SH-SY5Y (cell line): Measurements from ENCODE around the gene CLSTN1.

ENCODE experiments used
- GATA2 ChIP-seq: IDR thresholded peaks from 2 replicates; pipeline ENCODE4 v1.6.1; 2011; ENCODE audit warnings: mild to moderate bottlenecking, low read depth, low read length
- GATA3 ChIP-seq: IDR thresholded peaks from 2 replicates; pipeline ENCODE4 v1.6.1; 2011; ENCODE audit warnings: low read depth, mild to moderate bottlenecking, low read length, moderate library complexity

The CLSTN1 gene

GRCh38 chr1:9842781-9843575 lies 19.2 kb upstream of the CLSTN1 start:
- TF ChIP-seq GATA3: no peak
- no peak for TF ChIP-seq GATA2

- TF ChIP-seq GATA2 (no peak), GATA3 (no peak)
These were observed 18.4 kb upstream of the CLSTN1 start for GRCh38 chr1:9842073-9842711.

GRCh38 chr1:9841460-9841859 lies 17.7 kb upstream of the CLSTN1 start:
- TF ChIP-seq GATA3 (no peak), GATA2 (no peak)

DNA sequence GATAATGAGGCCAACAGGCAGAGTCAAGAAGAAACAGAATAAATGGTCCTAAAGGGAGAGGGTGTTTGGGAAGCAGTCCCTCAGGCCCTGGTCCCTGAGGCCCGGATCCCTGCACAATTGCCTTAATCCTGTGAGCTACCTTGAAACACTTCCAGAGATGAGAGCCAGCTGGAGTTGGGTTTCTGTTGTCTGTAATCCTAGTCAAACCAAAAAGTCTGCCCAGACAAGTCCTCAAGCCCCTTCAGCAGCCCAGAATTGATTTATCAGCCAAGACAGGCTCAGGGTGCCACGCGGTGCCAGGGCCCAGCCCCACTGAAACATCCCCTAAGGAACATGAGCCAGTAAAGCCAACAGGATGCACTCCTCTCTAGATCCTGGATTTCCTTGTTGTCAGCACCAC lies 16.4 kb upstream of the CLSTN1 start:
- TF ChIP-seq GATA2: no peak
- no peak for TF ChIP-seq GATA3

DNA sequence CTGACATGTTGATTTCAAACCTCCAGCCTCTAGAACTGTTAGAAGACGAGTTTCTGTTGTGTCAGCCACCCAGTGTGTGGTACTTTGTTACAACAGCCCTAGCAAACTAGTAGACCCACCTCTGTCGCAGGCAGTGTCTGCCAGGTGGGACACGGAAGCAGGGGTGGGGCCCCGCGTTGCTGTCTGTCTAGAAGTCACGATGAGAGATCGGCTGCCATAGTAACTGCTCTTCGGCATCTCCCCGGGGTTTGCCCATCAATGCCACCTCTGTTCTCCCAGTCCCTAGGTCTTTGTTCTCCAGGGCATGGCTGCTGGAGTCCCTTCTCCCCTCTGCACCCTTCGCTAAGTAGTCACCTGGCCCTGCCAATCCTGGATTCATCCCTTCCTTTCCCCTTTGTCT lies 15.2 kb upstream of the CLSTN1 start:
- no peak for TF ChIP-seq GATA3
- no peak for TF ChIP-seq GATA2

- TF ChIP-seq GATA3: no peak
- no peak for TF ChIP-seq GATA2
These were observed 12.8 kb upstream of the CLSTN1 start for GRCh38 chr1:9836632-9836960.

DNA sequence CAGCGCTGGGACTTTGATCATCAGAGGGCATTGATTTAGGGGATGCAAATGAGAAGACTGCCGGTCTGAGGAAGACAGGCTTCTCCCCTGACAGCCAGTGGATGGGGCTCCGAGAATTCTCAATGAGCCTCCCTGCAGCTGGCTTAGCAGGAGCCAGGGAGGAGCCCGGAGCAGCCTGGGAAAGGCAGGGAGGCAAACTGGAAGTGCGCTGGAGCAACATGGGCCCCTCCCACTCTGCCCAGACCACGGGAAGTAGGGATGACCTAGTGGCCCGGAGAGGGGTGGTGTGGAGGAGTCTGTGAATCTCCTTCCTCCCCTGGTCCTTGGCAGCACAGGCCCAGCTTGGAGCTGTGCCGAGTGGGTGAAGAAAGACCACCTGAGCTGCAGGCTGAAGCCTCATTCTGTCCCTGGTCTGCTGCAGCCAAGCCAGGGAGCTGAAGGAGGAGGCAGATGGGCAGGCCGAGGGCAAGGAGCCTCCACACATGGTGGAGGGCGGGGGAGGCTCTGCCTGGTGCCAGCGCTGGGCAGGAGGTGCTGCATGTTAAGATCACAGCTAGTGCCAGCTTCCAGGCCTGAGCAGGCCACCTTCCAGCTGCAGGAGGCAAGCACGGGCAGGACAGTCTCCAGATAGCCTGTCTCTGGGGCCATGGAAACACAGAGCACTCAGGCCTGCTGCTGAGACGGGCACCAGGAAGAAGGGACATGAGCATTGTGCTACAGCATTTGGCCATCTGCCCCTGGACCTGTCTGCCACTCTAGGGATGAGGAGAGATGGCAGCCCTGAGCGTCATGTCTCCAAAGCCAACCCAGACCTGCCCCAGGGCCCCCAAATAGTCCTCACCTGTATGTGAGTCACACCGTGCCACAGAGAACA lies 12.2 kb upstream of the CLSTN1 start:
- TF ChIP-seq GATA3: no peak
- no peak for TF ChIP-seq GATA2

DNA sequence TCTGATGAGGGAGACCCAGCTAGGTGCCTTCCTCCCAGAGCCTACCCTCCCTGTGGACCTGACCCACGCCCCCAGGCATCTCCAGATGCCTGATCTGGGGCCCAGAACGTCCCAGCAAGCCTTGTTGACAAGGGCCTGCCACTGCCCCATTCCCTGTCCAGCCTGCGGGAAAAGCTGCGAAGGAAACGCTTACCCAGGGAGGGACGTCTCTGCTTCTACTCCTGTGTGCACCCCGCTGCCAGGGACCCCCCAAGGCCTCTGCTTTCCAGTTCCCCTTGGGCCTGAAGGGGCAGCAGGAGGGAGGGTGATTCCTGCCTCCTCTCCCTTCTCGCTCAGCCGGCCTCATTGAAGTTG lies 11.6 kb upstream of the CLSTN1 start:
- TF ChIP-seq GATA2 (no peak), GATA3 (no peak)

DNA sequence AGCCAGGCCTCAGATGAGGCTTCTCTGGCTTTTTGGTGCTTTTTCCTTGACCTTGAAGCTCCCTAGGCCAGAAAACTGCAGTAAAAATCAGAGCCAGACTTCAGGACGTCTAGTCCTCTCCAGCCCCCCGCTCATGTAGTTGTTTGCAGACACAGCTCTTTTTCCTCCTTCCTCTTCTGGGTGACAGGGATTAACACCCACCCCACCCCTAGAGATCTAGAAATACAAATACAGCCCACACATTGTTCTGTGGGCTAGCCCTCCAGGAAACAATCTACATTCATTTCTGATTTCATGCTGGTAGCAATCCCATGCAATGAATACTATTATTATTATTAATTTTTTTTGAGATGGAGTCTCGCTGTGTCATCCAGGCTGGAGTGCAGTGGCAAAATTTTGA lies 9.9 kb upstream of the CLSTN1 start:
- no peak for TF ChIP-seq GATA2
- no peak for TF ChIP-seq GATA3

- TF ChIP-seq GATA3: no peak
- no peak for TF ChIP-seq GATA2
These were observed 3.9 kb upstream of the CLSTN1 start for GRCh38 chr1:9827558-9828185.

- TF ChIP-seq GATA2: no peak
- TF ChIP-seq GATA3: no peak
These were observed 2.9 kb upstream of the CLSTN1 start for GRCh38 chr1:9826616-9827015.

GRCh38 chr1:9826087-9826486 lies 2.3 kb upstream of the CLSTN1 start:
- TF ChIP-seq GATA3 (no peak), GATA2 (no peak)

GRCh38 chr1:9825093-9826074 lies 1.6 kb upstream of the CLSTN1 start:
- no peak for TF ChIP-seq GATA2
- no peak for TF ChIP-seq GATA3

DNA sequence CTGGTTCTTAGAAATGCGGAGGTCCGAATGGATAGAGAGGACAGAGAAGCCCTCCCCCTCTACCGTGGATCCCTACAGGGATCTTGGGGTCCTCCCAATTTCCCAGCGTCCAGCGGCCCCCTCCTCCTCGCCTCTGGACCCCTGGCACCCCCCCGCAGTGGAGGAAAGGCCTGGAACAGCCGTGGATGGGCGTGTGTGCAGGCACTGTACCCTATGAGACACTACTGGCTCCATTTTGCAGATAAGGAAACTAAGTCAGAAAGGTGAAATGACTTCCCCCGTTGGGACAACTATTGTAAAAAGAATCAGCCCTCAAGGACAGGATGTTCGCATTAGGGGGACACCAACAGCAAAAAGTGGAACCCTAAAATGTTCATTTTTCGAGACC lies 931 bp upstream of the CLSTN1 start:
- TF ChIP-seq GATA2: no peak
- no peak for TF ChIP-seq GATA3
